ENCODE measurements around the gene MVK.

MVK gene

GRCh38 chr12:109612003-109612402 lies 38.4 kb downstream of the MVK start:
- Histone ChIP-seq H3K27ac (ENCODE audit: low read depth, low read length, poor library complexity, severe bottlenecking) (no peak overlapping the region), H3K79me2 (ENCODE audit: insufficient read depth, low read length) (no peaks in the 10 kb centered on the region), H3F3A (ENCODE audit: insufficient read depth, low read length) (no peaks in the 10 kb centered on the region), H3K9me2 (ENCODE audit: low read depth, low read length) (no peaks in the 10 kb centered on the region), H3K36me3 (ENCODE audit: insufficient read depth, low read length) (no peaks in the 10 kb centered on the region), H2AFZ (ENCODE audit: low read length) (no peak overlapping the region), H3K9ac (ENCODE audit: low read length) (no peak overlapping the region), H3K4me3 (ENCODE audit: low read depth, low read length, poor library complexity, severe bottlenecking) (no peak overlapping the region), H3K4me2 (ENCODE audit: low read length) (no peak overlapping the region), H3K4me1 (ENCODE audit: insufficient read depth, low read length, severe bottlenecking) (no peaks in the 10 kb centered on the region), H3K27me3 (ENCODE audit: insufficient read depth, low read length) (no peaks in the 10 kb centered on the region), H4K20me1 (ENCODE audit: insufficient read depth, low read length) (no peaks in the 10 kb centered on the region), H3K9me3 (ENCODE audit: low read length) (no peaks in the 10 kb centered on the region)
- TF ChIP-seq EZH2 (IDR thresholded peaks at IDR 0.05; ENCODE audit: borderline replicate concordance, low read length) (no peak), CTCF (IDR thresholded peaks at IDR 0.05; ENCODE audit: low read length) (no peak)

GRCh38 chr12:109612975-109613502 lies 39.4 kb downstream of the MVK start:
- Histone ChIP-seq H3K4me2 (ENCODE audit: low read length) (no peak overlapping the region), H3K9me2 (ENCODE audit: low read depth, low read length) (no peaks in the 10 kb centered on the region), H3K27me3 (ENCODE audit: insufficient read depth, low read length) (no peaks in the 10 kb centered on the region), H3K79me2 (ENCODE audit: insufficient read depth, low read length) (no peaks in the 10 kb centered on the region), H4K20me1 (ENCODE audit: insufficient read depth, low read length) (no peaks in the 10 kb centered on the region), H3K4me1 (ENCODE audit: insufficient read depth, low read length, severe bottlenecking) (no peaks in the 10 kb centered on the region), H3K36me3 (ENCODE audit: insufficient read depth, low read length) (no peaks in the 10 kb centered on the region), H3F3A (ENCODE audit: insufficient read depth, low read length) (no peaks in the 10 kb centered on the region), H3K9ac (ENCODE audit: low read length) (no peak overlapping the region), H3K4me3 (ENCODE audit: low read depth, low read length, poor library complexity, severe bottlenecking) (no peak overlapping the region), H3K27ac (ENCODE audit: low read depth, low read length, poor library complexity, severe bottlenecking) (no peak overlapping the region), H2AFZ (ENCODE audit: low read length) (no peak overlapping the region), H3K9me3 (ENCODE audit: low read length) (no peaks in the 10 kb centered on the region)
- TF ChIP-seq CTCF (IDR thresholded peaks at IDR 0.05; ENCODE audit: low read length) (peak; percentile 23; the same call in 1 of the 2 replicates), EZH2 (IDR thresholded peaks at IDR 0.05; ENCODE audit: borderline replicate concordance, low read length) (no peak)

GRCh38 chr12:109613649-109614455 lies 40.3 kb downstream of the MVK start:
- Histone ChIP-seq H3K27ac (ENCODE audit: low read depth, low read length, poor library complexity, severe bottlenecking) (no peak overlapping the region), H3K9ac (ENCODE audit: low read length) (no peak overlapping the region), H3K27me3 (ENCODE audit: insufficient read depth, low read length) (no peaks in the 10 kb centered on the region), H3K4me2 (ENCODE audit: low read length) (no peak overlapping the region), H3K79me2 (ENCODE audit: insufficient read depth, low read length) (no peaks in the 10 kb centered on the region), H2AFZ (ENCODE audit: low read length) (no peak overlapping the region), H3K4me1 (ENCODE audit: insufficient read depth, low read length, severe bottlenecking) (no peaks in the 10 kb centered on the region), H3K9me2 (ENCODE audit: low read depth, low read length) (no peaks in the 10 kb centered on the region), H3F3A (ENCODE audit: insufficient read depth, low read length) (no peaks in the 10 kb centered on the region), H3K4me3 (ENCODE audit: low read depth, low read length, poor library complexity, severe bottlenecking) (no peak overlapping the region), H3K36me3 (ENCODE audit: insufficient read depth, low read length) (no peaks in the 10 kb centered on the region), H4K20me1 (ENCODE audit: insufficient read depth, low read length) (no peaks in the 10 kb centered on the region), H3K9me3 (ENCODE audit: low read length) (no peaks in the 10 kb centered on the region)
- TF ChIP-seq EZH2 (IDR thresholded peaks at IDR 0.05; ENCODE audit: borderline replicate concordance, low read length) (no peak), CTCF (IDR thresholded peaks at IDR 0.05; ENCODE audit: low read length) (no peak)

Measured in OCI-LY1 (cell line).